GM13977 (cell line): ENCODE measurements around the gene AP5Z1.

Experiments
- DNase-seq: peaks from one replicate; pipeline ENCODE4 v3.0.0; 2012; ENCODE audit warnings: low spot score
- CTCF ChIP-seq: IDR thresholded peaks from 2 replicates; pipeline ENCODE4 v1.5.1; 2012; ENCODE audit warnings: mild to moderate bottlenecking, control low read depth; ENCODE audit not compliant: insufficient read depth; ENCODE audit errors: extremely low read depth, missing control alignments
- in situ Hi-C: fragments of 300-500 bp; cut with MboI; formaldehyde crosslinking; loops from one replicate; pipeline ENCODE4 v1.12.0; 2022; ENCODE audit warnings: low sequenced_read_pairs, low pct_unique_long_range_greater_than_20kb, mixed read lengths, inconsistent platforms; ENCODE audit not compliant: unreplicated experiment

AP5Z1 gene

GRCh38 chr7:4758791-4759190 lies 16.6 kb upstream of the AP5Z1 start:
- in situ Hi-C loops = no loop called here
- TF ChIP-seq CTCF = no peak
- no peak for DNase-seq

GRCh38 chr7:4759211-4759610 lies 16.2 kb upstream of the AP5Z1 start:
- no peak for TF ChIP-seq CTCF
- no peak for DNase-seq
- in situ Hi-C loops = no loop called here

GRCh38 chr7:4760952-4761351 lies 14.5 kb upstream of the AP5Z1 start:
- in situ Hi-C loops = no loop called here
- no peak for TF ChIP-seq CTCF
- no peak for DNase-seq

GRCh38 chr7:4762121-4763055 lies 13.0 kb upstream of the AP5Z1 start:
- no peak for TF ChIP-seq CTCF
- DNase-seq = no peak
- in situ Hi-C loops = no loop called here

GRCh38 chr7:4763091-4763793 lies 12.2 kb upstream of the AP5Z1 start:
- DNase-seq = no peak
- in situ Hi-C loops = no loop called here
- TF ChIP-seq CTCF = no peak

- in situ Hi-C loops = no loop called here
Measured at GRCh38 chr7:4763794-4764185, 11.6 kb upstream of the AP5Z1 start.

More at GRCh38 chr7:4763794-4764185, 11.6 kb upstream of the AP5Z1 start:
- no peak for DNase-seq
- no peak for TF ChIP-seq CTCF
